K562 (cell line): Measurements from ENCODE around the gene ZSWIM6.

Source experiments
- AFF4 ChIP-seq: sonication (generic); formaldehyde crosslinking; IDR thresholded peaks from 2 replicates; pipeline ENCODE4 v1.8.0; 2023; ENCODE audit warnings: mild to moderate bottlenecking, missing genetic modification reagents
- ATF3 ChIP-seq, 2 experiments: fragments of 450-650 bp in 1 of 2; sonication (generic) in 1 of 2; formaldehyde crosslinking in 1 of 2; IDR thresholded peaks in 1 of 2; conservative IDR thresholded peaks in 1 of 2; 2 replicates each; pipeline versions ENCODE4 v1.6.1 to v1.8.1; 2016 to 2023; ENCODE audit warnings: mild to moderate bottlenecking in 2 of 2, moderate library complexity in 2 of 2, inconsistent platforms in 1 of 2, missing genetic modification reagents in 1 of 2
- BCL6 ChIP-seq: fragments of 250-450 bp; sonication (Bioruptor Pico); IDR thresholded peaks from 2 replicates; pipeline ENCODE4 v1.4.0; 2020
- RBM39 ChIP-seq: fragments of 200-400 bp; formaldehyde crosslinking; optimal IDR thresholded peaks from 2 replicates; pipeline ENCODE3; 2018; ENCODE audit warnings: low read depth, low read length
- ZNF232 ChIP-seq: sonication (generic); formaldehyde crosslinking; IDR thresholded peaks from 2 replicates; pipeline ENCODE4 v1.8.0; 2022; ENCODE audit warnings: mild to moderate bottlenecking, missing genetic modification reagents
- TF ChIP-seq, protein P1 (sequence below), 3 experiments: IDR thresholded peaks in 2 of 3; conservative IDR thresholded peaks in 1 of 3; 2 replicates each; pipeline ENCODE4 v1.5.1; 2011 to 2012; ENCODE audit warnings: low read length in 3 of 3, mild to moderate bottlenecking in 3 of 3, control low read depth in 2 of 3, improper control_type of control experiment in 1 of 3, inconsistent platforms in 1 of 3, low read depth in 1 of 3, mixed read lengths in 1 of 3, moderate library complexity in 1 of 3; ENCODE audit not compliant: insufficient read depth in 2 of 3

GRCh38 chr5:61471352-61471751 is 139.3 kb downstream of the ZSWIM6 start:
- TF ChIP-seq BCL6 (CRISPR knock-in tag) (no peak), AFF4 (no peak), ATF3 (IDR thresholded peaks at IDR 0.05) (no peak), ATF3 (CRISPR knock-in tag; conservative IDR thresholded peaks at IDR 0.05) (no peak), ZNF232 (CRISPR knock-in tag) (no peak), RBM39 (no peak)
- TF ChIP-seq, protein P1, sequence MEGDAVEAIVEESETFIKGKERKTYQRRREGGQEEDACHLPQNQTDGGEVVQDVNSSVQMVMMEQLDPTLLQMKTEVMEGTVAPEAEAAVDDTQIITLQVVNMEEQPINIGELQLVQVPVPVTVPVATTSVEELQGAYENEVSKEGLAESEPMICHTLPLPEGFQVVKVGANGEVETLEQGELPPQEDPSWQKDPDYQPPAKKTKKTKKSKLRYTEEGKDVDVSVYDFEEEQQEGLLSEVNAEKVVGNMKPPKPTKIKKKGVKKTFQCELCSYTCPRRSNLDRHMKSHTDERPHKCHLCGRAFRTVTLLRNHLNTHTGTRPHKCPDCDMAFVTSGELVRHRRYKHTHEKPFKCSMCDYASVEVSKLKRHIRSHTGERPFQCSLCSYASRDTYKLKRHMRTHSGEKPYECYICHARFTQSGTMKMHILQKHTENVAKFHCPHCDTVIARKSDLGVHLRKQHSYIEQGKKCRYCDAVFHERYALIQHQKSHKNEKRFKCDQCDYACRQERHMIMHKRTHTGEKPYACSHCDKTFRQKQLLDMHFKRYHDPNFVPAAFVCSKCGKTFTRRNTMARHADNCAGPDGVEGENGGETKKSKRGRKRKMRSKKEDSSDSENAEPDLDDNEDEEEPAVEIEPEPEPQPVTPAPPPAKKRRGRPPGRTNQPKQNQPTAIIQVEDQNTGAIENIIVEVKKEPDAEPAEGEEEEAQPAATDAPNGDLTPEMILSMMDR (IDR thresholded peaks at IDR 0.05 in 2 of 3, conservative IDR thresholded peaks at IDR 0.05 in 1 of 3; ENCODE audit: insufficient read depth in 2 of 3, low read depth in 1 of 3, low read length in 3 of 3): no peak
